Measurements from ENCODE around the gene POLR2E. TPM values are rescaled to one million over a fixed set of nuclear protein-coding genes. Genes with fewer than 3 reads are reported as not detected.

POLR2E gene
- total RNA-seq, 1 experiment from 2014 or later: 279 TPM

DNA sequence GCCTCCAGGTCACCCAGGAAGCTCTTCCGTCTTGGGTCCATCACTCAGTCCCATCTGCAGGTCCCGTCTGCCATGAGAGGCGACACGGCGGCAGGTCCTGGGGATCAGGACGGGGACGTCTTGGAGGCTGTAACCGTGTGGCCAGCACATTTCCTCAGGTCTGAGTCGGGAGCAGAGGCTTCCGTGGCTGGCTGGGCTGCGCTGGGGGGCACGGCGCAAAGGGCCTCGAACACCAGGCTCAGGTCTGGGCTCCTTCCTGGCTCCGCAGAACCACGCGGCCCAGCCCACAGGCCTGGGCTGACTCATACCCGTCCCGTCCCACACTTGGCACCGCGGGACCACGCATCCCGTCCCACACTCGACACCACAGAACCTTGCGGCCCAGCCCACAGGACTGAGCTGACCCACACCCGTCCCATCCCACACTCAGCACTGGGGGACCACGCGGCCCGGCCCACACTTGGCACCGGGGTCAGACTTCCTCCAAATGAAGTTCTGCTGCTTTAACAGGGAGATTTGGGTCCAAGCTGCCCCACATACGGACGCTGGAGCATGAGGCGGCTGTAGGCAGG lies 48.7 kb upstream of the POLR2E start:
- Histone ChIP-seq H3K27ac (ENCODE audit: low read length) (no peak overlapping the region; the same call in 1 of the 2 replicates), H3K27me3 (ENCODE audit: control insufficient read depth, insufficient read depth, low read length) (no peaks in the 10 kb centered on the region), H3K4me1 (ENCODE audit: control insufficient read depth, insufficient read depth, low read length) (peaks cover 17% of the 10 kb centered on the region), H3K9me3 (ENCODE audit: control insufficient read depth, insufficient read depth, low read depth, low read length) (no peaks in the 10 kb centered on the region), H3K4me3 (ENCODE audit: low read depth in 2 of 2, low read length in 2 of 2) (no peak overlapping the region), H3K36me3 (ENCODE audit: control insufficient read depth, insufficient read depth, low read length) (no peaks in the 10 kb centered on the region)
- TF ChIP-seq, protein P1, sequence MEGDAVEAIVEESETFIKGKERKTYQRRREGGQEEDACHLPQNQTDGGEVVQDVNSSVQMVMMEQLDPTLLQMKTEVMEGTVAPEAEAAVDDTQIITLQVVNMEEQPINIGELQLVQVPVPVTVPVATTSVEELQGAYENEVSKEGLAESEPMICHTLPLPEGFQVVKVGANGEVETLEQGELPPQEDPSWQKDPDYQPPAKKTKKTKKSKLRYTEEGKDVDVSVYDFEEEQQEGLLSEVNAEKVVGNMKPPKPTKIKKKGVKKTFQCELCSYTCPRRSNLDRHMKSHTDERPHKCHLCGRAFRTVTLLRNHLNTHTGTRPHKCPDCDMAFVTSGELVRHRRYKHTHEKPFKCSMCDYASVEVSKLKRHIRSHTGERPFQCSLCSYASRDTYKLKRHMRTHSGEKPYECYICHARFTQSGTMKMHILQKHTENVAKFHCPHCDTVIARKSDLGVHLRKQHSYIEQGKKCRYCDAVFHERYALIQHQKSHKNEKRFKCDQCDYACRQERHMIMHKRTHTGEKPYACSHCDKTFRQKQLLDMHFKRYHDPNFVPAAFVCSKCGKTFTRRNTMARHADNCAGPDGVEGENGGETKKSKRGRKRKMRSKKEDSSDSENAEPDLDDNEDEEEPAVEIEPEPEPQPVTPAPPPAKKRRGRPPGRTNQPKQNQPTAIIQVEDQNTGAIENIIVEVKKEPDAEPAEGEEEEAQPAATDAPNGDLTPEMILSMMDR (IDR thresholded peaks at IDR 0.05): no peak
- no peak for TF ChIP-seq SIN3A (IDR thresholded peaks at IDR 0.05; ENCODE audit: borderline replicate concordance, insufficient read depth, low read depth, low read length)
- no peak for TF ChIP-seq TCF7L2 (IDR thresholded peaks at IDR 0.05; ENCODE audit: low read depth, low read length)
- TF ChIP-seq POLR2AphosphoS5 (IDR thresholded peaks at IDR 0.05; ENCODE audit: low read depth, low read length): no peak
- TF ChIP-seq, protein P2, sequence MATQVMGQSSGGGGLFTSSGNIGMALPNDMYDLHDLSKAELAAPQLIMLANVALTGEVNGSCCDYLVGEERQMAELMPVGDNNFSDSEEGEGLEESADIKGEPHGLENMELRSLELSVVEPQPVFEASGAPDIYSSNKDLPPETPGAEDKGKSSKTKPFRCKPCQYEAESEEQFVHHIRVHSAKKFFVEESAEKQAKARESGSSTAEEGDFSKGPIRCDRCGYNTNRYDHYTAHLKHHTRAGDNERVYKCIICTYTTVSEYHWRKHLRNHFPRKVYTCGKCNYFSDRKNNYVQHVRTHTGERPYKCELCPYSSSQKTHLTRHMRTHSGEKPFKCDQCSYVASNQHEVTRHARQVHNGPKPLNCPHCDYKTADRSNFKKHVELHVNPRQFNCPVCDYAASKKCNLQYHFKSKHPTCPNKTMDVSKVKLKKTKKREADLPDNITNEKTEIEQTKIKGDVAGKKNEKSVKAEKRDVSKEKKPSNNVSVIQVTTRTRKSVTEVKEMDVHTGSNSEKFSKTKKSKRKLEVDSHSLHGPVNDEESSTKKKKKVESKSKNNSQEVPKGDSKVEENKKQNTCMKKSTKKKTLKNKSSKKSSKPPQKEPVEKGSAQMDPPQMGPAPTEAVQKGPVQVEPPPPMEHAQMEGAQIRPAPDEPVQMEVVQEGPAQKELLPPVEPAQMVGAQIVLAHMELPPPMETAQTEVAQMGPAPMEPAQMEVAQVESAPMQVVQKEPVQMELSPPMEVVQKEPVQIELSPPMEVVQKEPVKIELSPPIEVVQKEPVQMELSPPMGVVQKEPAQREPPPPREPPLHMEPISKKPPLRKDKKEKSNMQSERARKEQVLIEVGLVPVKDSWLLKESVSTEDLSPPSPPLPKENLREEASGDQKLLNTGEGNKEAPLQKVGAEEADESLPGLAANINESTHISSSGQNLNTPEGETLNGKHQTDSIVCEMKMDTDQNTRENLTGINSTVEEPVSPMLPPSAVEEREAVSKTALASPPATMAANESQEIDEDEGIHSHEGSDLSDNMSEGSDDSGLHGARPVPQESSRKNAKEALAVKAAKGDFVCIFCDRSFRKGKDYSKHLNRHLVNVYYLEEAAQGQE (IDR thresholded peaks at IDR 0.05; ENCODE audit: insufficient read depth in 1 of 2, low read depth in 2 of 2, low read length in 1 of 2): no peak
- DNase-seq (ENCODE audit: low read depth, low spot score): no peak
- ChIA-PET CTCF (no interaction called here), POLR2A (no interaction called here)
- TSS peak; percentile 58 for BruUV-seq (replicated peaks)
- no peak for ATAC-seq
- intact Hi-C loops (cut with micrococcal nuclease; ENCODE audit: unreplicated experiment): no loop called here
- in situ Hi-C loops (cut with HindIII; ENCODE audit: low pct_unique_long_range_greater_than_20kb, low sequenced_read_pairs): no loop called here

DNA sequence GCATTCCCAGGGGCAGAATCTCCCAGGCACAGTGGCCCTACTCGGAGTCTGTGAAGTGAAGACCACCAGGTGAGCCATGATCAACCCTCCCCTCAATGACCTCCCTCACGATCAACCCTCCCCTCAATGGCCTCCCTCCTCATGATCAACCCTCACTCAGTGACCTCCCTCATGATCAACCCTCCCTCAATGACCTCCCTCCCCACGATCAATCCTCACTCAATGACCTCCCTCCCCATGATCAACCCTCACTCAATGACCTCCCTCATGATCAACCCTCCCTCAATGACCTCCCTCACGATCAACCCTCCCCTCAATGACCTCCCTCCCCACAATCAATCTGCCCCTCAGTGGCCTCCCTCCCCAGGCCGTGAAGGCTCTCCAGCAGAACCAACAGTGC lies 46.8 kb upstream of the POLR2E start:
- intact Hi-C loops (cut with micrococcal nuclease; ENCODE audit: unreplicated experiment) (no loop called here), in situ Hi-C loops (cut with HindIII; ENCODE audit: low pct_unique_long_range_greater_than_20kb, low sequenced_read_pairs) (no loop called here)
- DNase-seq (ENCODE audit: low read depth, low spot score): no peak
- no peak for TF ChIP-seq SIN3A (IDR thresholded peaks at IDR 0.05; ENCODE audit: borderline replicate concordance, insufficient read depth, low read depth, low read length)
- TF ChIP-seq TCF7L2 (IDR thresholded peaks at IDR 0.05; ENCODE audit: low read depth, low read length): no peak
- TF ChIP-seq, protein P2 (IDR thresholded peaks at IDR 0.05; ENCODE audit: insufficient read depth in 1 of 2, low read depth in 2 of 2, low read length in 1 of 2): no peak
- CTCF ChIA-PET: no interaction called here
- Histone ChIP-seq H3K27ac (ENCODE audit: low read length) (no peak overlapping the region; the same call in 1 of the 2 replicates), H3K9me3 (ENCODE audit: control insufficient read depth, insufficient read depth, low read depth, low read length) (no peaks in the 10 kb centered on the region), H3K4me1 (ENCODE audit: control insufficient read depth, insufficient read depth, low read length) (peaks cover 5% of the 10 kb centered on the region), H3K36me3 (ENCODE audit: control insufficient read depth, insufficient read depth, low read length) (no peaks in the 10 kb centered on the region), H3K4me3 (ENCODE audit: low read depth in 2 of 2, low read length in 2 of 2) (no peak overlapping the region), H3K27me3 (ENCODE audit: control insufficient read depth, insufficient read depth, low read length) (no peaks in the 10 kb centered on the region)
- BruUV-seq (replicated peaks): no TSS peak
- POLR2A ChIA-PET: no interaction called here
- no peak for ATAC-seq

Measured in Panc1 (cell line).